Activated T-helper 1 cell treated with anti-CD3 and anti-CD28 coated beads, Interleukin-2, amount 50 U/mL, for 16 hours (primary cell): ENCODE measurements around the gene PTH2R.
"Not testable (repeated sequence)": the region's sequence is repeated elsewhere in the genome, so short reads cannot be mapped to it uniquely, and the experiment has no call there.

Experiments
- DNase-seq, 2 donors: peaks; one replicate each; pipeline ENCODE4 v3.0.0-alpha.2; 2020; ENCODE audit warnings: low read depth in 1 of 2, low spot score in 1 of 2

The PTH2R gene

DNA sequence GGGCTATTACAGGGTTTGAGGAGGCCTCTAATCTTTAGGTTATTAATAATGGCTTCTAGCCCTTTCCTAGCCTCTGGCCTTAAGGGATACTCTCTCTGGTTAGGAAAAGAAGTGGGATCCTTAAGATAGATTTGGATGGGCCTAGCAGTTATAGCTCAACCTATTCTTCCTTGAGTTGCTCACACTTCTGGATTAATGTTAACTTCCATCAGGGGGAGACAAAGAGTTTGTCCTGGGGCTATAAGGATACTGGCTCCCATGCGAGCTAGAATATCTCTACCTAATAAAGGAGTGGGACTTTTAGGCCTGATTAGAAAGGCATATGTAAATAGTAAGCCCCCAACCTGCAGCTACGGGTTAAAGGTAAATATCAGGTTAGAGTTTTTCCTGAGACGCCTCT is 14.3 kb upstream of the PTH2R start:
- DNase-seq: no peak

DNA sequence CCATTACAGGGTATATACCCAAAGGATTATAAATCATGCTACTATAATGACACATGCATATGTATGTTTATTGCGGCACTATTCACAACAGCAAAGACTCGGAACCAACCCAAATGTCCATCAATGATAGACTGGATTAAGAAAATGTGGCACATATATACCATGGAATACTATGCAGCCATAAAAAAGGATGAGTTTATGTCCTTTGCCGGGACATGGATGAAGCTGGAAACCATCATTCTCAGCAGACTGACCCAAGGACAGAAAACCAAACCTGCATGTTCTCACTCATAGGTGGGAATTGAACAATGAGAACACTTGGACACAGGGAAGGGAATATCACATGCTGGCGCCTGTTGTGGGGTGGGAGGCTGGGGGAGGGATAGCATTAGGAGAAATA is 9.8 kb upstream of the PTH2R start:
- not testable (repeated sequence) for DNase-seq

DNA sequence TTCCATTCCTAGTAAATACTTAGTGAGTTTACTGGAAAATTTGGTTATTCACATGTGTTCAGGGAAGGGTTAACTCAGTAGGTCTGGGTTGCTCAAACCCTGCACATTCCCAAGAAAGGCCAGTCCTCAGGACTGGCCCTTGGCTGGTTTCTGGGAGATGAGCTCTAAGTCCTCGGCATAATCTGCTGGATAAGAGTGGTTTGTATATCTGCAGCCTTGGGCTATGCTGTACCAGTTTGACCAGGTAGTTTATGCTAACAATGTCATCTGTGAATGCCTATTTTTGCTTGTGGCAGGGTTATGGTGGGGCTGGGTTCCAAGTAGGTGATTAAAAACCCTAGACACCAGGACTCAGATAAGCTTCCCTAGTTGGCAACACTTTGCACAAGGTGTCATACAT is 7.4 kb upstream of the PTH2R start:
- no peak for DNase-seq

DNA sequence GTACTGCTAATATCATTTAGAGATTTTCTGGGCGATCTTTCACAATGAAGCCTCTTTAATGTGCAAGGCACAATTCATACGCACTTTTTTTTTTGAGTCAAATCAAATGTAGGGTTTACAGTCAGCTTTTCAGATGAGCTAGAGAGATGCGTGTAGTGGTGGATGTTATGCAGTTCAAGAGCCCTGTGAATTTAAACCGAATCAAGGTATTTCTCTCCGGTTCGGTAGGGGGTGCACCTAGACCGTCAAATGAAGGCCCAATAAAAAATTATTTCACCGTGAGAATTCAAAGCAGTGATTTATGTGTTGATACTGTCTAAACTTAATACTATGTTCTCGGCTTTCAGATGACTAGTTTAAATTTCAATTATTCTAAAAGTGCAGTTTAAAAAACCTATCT is 1.1 kb downstream of the PTH2R start:
- DNase-seq: no peak

DNA sequence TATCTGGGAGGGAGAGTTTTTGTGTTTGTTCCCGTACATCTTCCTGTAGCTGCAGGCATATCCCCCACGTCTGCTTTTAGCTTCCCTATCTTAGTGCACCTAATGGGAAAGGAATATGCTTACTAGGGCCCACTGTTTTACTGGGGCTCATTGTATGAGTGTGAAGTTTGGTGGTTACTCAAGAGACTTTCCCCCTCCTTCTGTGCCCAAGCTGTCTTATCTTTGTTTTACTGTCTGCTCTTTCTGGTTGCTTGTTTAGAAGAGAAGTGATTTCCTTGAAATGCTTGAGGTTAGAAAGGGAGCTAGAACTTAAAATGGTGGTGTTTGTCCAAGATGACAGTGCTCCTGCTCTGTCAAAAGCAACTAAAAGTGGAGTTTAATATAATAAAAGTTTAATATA is 7.3 kb downstream of the PTH2R start:
- no peak for DNase-seq

DNA sequence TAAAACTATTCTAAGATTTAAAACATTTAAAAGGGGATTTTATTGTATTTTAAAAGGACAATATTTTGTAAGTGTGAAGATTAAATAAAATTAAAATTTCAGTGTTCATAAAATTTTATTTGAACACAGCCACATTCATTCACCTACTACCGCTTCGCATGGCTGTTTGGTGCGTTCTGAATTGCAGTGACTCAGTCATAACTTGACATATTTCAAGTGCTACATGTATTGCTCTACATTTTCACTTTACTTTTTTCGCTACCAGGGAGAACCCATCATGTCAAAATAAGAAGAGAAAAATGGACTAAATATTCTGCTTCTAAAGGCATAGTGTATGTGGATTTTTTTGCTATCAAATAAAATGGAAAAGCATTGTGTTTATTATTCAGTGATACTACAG is 8.7 kb downstream of the PTH2R start:
- DNase-seq: no peak

DNA sequence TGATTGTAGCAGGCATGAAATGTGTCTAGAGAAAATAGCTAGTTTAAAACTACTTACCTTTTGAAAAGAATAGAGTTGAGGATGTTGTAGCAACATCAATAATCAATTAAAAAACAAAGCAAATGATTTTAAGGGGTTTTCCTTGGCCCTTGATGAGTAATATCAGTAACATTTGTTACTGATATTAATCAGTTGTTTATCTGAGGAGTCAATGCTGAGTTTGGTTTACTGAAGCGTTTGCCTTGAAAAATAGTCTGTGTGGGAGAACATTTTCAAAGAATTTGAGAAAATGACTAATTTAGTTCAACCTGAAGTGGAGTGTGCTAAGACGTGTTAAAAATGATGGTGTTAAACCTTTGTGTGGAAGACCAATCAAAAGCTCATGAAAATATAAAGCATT is 9.3 kb downstream of the PTH2R start:
- DNase-seq: no peak

DNA sequence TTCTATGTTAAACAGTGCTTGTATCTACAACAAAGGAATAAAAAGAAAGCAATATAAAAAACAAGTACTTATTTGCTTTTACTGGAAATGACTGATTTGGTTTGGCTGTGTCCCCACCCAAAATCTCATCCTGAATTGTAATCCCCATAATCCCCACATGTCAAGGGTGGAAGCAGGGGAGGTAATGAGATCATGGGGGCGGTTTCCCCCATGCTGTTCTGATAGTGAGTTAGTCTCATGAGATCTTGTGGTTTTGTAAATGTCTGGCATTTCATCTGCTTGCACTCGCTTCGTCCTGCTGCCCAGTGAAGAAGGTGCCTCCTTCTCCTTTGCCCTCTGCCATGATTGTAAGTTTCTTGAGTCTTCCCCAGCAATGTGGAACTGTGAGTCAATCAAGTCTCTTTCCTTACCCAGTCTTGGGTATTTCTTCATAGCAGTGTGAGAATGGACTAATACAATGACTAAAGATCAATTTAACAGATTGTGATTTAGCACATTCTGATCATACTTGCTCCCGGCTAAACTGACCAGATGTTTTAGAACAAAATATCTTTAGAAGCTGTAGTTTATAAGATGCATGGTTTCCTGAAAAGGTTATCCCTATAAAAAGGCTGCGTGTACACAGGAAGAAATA is 19.9 kb downstream of the PTH2R start:
- DNase-seq: no peak

DNA sequence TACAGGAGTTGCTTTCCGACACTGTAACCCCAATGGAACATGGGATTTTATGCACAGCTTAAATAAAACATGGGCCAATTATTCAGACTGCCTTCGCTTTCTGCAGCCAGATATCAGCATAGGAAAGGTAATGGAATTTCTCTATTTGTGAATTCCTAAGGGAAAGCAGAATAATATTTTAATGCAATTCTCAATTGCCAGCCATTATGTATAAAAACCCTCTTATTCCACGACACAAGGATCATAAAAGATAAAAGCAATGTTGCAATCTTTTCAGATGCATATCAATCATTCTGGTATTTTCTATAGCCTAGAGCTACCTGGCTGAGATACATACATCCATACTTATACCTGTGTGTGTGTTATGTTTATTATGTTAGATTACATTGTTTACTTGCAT is 31.2 kb downstream of the PTH2R start:
- no peak for DNase-seq

DNA sequence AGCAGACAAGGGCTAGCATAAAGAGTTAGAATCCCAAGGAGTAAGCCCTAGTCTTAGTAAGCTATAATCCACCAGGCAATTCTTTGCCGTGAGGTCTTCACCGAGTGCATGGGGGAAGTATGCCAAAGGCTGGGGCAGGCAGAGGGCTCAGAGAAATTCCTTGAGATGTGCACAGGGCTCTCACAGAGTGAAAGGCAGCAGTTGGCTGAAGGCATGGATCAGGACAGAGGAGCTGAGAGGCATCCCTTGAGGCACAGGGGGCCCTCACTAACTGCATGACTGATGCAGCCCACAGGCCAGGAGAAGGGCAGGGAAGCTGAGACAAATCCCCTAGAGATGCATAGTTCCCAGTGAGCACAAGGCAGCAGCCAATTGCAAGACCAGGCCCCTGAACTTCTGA is 34.1 kb downstream of the PTH2R start:
- DNase-seq: no peak

DNA sequence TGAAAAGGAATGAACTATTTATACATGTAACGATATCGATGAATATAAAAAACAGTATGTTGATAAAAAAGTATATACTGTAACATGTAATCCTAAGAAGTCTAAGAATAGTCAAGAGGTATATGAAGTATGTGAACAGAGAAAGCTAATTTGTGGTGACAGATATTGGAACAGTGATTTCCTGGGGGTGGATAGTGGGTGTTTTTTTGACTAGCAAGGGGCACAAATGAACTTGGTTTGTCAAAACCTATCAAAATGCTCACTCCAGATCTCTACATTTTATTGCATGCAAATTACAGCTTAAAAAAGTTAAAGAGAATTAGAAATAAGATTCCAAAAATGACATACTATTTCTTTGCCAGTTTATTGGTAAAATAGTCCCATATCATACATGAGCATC is 35.4 kb downstream of the PTH2R start:
- no peak for DNase-seq

DNA sequence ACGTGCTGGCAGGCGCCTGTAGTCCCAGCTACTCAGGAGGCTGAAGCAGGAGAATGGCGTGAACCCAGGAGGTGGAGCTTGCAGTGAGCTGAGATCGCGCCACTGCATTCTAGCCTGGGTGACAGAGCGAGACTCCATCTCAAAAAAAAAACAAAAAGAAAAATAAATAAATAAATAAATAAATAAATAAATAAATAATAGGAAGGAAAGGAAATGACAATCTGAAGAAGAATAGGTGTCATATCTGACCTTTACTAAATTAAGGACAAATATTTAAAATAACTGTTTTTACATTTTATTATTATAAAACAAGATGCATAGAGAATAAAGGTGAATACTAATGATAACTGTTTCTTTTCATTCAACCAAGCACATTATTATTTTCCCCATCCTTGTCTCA is 40.9 kb downstream of the PTH2R start:
- DNase-seq: not testable (repeated sequence)

DNA sequence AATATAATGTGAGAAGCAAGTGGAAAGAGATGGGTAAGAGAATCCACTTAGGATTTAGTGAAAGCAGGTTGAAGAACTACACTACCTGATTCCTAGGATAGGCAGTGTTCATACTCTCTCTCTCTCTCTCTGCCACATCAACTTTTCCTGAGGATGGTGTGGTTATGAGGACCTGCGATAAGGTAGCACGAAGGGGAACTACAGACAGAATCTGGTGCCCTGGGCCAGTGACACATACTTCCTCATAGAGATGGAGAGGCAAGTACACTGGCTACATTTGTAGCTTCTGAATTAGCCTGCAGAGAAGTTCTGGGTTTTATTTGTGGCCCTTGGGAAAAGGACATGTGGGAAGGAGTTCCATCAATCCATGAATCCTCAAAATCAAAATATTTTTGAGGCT is 44.5 kb downstream of the PTH2R start:
- DNase-seq: no peak

DNA sequence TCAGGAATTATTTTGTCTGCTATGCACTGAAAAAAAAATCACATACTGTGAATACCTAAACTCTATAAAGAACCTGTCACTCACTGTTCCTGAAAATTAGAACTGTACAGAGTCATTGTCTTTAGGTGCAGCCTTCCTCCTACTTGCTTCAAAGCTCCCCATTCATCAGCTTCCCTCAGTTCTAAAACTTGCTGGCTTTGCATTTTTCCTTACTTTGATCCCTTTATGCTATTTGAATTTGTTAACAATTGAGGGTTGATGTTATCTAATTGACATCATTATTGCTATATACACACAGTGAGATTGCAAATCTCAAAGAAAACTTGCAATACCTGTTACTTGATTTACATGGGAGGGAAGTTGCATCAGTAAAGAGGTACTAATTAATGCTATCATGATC is 48.3 kb downstream of the PTH2R start:
- no peak for DNase-seq

DNA sequence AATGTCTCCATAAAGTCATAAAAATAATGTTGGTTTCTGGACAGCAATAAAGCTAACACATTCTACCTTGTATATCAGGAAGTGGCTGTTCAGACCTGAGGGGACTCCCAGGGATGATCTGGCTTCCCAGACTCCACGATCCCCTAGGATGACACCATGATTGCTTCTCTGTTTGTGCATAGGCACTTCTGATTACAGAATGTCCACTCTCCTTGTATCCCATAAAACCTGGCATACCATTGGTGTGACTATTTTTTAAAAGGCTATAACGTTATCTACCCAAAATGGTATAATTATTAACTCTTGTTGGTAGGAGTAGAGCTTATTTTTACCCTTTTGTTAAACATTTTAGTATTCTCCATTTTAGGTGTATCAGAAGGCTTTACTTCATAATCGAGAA is 57.1 kb downstream of the PTH2R start:
- no peak for DNase-seq

DNA sequence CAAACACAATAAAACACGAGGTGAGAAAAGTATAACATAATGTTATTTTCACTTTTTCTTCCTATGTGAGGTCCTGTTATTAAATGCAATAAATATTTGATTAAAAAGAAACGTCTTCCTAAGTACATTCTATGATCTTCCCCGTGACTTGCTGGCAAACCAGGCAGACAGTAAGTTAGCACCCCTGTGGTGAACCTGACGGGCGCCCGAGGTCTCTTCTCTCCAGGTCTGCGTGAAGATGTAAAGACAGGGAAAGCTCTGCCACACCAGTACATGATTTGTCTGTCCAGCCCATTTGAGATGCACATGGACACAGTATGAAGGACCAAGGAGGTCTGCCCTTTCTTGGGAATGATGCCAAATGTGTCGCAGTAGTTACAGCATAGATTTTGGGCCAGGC is 57.6 kb downstream of the PTH2R start:
- no peak for DNase-seq

DNA sequence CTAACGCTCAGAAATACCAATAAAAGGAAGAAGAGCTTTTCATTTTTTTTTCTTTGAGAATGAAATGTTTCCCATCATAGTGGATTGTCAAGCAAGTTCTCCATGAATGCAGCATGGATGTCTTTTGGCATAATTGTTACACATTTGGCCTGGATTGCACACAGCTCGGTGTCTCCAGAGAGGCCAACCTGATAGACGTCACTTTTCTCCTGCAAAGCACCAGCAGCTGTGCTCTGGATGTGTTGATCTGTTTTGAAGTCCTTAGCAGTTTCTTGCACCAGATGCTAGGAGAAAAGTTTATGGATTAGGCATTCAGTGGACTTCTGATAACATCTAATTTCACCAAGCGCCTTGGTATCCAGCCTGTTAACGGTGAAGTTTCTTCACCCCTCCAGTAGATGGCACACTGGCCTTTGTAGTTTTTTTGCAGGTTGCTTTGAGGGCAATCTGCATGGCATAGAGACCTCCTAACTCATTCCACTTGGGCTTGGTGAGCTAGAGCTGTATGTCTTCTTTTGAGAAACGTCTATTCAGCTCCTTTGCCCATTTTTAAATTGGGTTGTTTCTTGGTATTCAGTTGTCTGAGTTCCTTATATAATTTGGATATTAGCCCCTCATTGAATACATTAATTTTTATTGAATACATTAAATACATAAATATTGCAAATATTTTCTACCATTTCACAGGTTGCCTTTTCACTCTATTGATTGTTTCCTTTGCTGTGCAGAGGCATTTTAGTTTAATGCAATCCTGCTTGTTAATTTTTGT is 59.7 kb downstream of the PTH2R start:
- no peak for DNase-seq

DNA sequence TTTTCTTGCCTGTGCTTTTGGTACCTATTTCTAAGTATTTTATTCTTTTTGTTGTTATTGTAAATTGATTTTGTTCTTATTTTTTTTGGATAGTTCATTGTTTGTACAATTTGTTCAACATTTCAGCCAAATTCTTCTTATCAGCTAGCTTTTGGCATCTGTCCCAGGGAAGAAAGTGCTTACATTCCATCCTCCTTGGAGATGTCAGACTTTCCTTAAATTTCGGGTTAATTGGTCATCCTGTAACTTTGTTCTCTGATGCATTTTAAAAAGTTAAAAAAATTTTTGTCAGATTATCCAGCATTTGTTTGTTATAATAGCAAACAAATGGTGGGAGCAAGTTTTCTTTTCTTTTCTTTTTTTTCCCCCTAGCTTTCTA is 60.3 kb downstream of the PTH2R start:
- DNase-seq: no peak

DNA sequence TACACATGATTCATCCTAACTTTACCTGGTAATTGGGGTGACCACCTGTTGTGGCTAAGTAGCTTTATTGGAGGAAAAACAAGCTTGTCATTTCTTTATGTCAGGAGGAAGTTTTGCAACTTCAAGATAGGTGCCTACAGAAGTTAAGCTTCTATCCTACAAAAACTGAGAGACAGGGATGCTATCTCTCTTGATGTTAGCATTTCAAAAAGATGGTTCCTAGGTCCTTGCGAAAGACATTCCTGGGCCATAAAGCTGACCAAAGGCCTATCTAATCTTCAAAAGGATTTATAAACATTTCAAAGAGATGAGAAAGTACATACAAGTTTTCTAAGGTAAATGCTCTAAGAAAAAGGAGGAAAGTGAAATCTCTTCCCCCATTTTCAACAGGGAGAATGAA is 61.0 kb downstream of the PTH2R start:
- DNase-seq: no peak

DNA sequence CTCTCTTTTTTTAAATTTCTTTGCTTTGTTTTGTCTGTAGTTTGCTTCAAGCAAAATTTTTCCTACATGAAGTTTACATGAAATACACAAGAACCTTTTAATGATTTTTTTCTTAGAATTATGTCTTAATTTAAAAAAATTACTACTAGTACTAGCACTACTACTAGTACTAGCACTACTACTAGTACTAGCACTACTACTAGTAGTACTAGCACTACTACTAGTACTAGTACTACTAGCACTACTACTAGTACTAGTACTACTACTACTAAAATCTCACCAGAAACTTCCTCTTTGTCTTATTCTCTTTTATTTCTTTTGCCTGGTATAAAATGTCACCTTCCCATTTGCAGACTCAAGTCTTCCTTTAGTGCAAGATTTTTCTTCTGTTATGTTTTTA is 71.1 kb downstream of the PTH2R start:
- no peak for DNase-seq

DNA sequence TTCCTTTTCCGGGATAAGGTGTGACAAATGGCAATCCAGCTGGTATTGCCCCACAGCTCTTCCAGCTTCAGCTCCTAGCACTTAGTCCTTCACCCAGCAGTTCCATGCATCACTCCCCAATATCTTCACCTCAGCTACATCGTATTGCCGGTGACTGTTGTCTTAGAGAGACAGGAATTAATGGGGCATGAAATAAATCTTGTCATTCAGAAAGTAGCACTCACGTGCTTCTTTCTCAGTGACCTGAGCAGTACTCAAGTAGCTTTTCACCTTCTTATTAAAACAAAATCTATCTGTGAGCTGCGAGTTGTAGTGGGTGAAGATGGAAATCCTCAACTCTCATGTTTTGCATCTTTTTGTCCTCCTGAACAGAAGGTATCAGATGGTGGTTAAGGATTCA is 72.8 kb downstream of the PTH2R start:
- DNase-seq: no peak

DNA sequence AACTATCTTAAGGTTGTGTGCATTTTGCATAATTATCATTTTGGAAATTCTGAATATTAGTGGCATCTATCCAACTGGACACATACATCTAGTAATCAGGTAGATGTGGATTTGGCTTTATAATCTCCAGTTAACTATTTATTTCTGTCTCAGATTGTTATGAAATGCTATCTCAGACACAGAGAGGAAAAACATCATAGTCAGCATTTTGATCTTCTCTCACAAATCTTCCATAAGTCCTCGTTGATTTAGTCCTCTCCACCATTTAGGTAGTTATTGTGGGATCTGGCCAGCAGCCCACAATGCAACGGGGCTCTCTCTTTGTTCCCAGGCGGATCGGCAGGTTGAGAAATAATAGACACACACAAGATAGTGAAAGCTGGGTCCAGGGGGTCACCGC is 75.4 kb downstream of the PTH2R start:
- not testable (repeated sequence) for DNase-seq

DNA sequence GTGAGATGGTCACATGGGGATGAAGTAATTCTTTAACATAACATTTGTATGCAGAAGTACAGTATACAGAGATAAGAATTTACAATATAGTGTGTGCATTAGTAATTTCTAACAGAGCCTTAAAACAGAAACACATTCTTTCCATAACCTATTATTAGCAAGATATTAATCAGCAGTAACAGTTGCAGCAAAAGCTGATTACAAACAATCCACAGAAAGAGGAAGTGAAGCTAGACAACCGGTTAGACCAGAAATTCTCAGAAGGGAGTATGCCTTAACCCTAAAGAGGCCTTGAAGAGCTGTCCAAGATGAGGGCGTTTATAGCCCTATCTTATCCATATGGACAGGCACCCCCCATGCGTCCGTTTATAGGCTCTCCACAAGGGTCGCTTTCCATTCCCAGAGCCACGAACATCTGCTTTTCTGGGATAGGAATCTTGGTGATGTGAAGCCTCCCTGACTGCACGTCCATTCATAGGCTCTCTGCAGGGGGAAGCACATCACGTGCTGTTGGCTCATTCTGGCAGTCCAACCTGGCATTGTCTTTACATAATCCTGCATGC is 75.9 kb downstream of the PTH2R start:
- DNase-seq: not testable (repeated sequence)
